CD4-positive, alpha-beta T cell treated with Interleukin-15 for 1 hour (primary cell): ENCODE results near the gene ELMOD3.
"Not testable (repeated sequence)": the region's sequence is repeated elsewhere in the genome, so short reads cannot be mapped to it uniquely, and the experiment has no call there.

ENCODE experiments used
- DNase-seq: peaks from one replicate; pipeline ENCODE4 v3.0.0-alpha.2; 2020

ELMOD3 gene

GRCh38 chr2:85329701-85330100, 24.9 kb upstream of the ELMOD3 start:
- DNase-seq: not testable (repeated sequence)

- DNase-seq: no peak
Measured at GRCh38 chr2:85330839-85331636, 23.5 kb upstream of the ELMOD3 start.

GRCh38 chr2:85333877-85334276, 20.7 kb upstream of the ELMOD3 start:
- not testable (repeated sequence) for DNase-seq

GRCh38 chr2:85334928-85335327, 19.6 kb upstream of the ELMOD3 start:
- DNase-seq: no peak

- DNase-seq: no peak
Measured at GRCh38 chr2:85340034-85340892, 14.3 kb upstream of the ELMOD3 start.

- DNase-seq: no peak
Measured at GRCh38 chr2:85341269-85342029, 13.1 kb upstream of the ELMOD3 start.

GRCh38 chr2:85342156-85342555, 12.4 kb upstream of the ELMOD3 start:
- DNase-seq: no peak

- not testable (repeated sequence) for DNase-seq
Measured at GRCh38 chr2:85343207-85343895, 11.2 kb upstream of the ELMOD3 start.

GRCh38 chr2:85344356-85344954, 10.1 kb upstream of the ELMOD3 start:
- DNase-seq: no peak

GRCh38 chr2:85347599-85347998, 7.0 kb upstream of the ELMOD3 start:
- no peak for DNase-seq

GRCh38 chr2:85353876-85354285, 688 bp upstream of the ELMOD3 start:
- no peak for DNase-seq

- DNase-seq: no peak
Measured at GRCh38 chr2:85355073-85355410, 473 bp downstream of the ELMOD3 start.

GRCh38 chr2:85355521-85355920, 952 bp downstream of the ELMOD3 start:
- no peak for DNase-seq

GRCh38 chr2:85356186-85356585, 1.6 kb downstream of the ELMOD3 start:
- DNase-seq: no peak

- no peak for DNase-seq
Measured at GRCh38 chr2:85357736-85358135, 3.2 kb downstream of the ELMOD3 start.

- not testable (repeated sequence) for DNase-seq
Measured at GRCh38 chr2:85362653-85363387, 8.3 kb downstream of the ELMOD3 start.

- no peak for DNase-seq
Measured at GRCh38 chr2:85367180-85367579, 12.6 kb downstream of the ELMOD3 start.

GRCh38 chr2:85368921-85369320, 14.4 kb downstream of the ELMOD3 start:
- no peak for DNase-seq

- no peak for DNase-seq
Measured at GRCh38 chr2:85369500-85369899, 14.9 kb downstream of the ELMOD3 start.

- DNase-seq: no peak
Measured at GRCh38 chr2:85371045-85371444, 16.5 kb downstream of the ELMOD3 start.

- DNase-seq: no peak
Measured at GRCh38 chr2:85376291-85377065, 21.9 kb downstream of the ELMOD3 start.
